ENCODE results near the gene KIAA1671.

DNA sequence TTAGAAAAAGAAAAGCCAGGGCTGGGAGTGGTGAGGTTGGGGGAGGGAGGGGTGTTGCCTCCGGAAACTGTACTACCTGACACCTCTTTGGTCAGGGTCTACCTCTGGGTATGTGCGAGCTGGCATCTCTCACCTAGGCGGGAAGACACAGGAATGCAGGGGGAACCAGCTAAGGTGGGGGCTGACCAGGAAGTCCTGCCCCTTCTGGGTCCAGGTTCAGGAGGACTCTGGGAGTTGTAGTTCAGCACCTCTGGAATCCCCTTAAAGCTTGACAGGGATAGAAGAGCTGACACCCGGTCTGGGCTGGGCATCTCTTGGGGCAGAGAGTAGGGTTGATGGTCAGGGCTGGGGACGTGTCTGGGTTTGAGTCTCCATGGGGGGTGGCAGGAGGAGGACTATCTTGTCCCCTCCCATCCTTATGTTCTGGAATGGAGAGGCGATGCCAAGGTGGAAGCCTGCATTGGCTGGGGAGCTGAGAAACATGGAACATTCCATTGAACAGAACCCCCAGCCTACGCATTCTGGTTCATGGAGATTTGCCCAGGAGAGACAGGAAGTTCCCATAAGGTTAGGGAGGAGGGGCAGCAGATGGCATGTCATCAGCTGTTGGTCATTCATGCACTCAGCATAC lies 2.1 kb upstream of the KIAA1671 start:
- TF ChIP-seq, protein P1, sequence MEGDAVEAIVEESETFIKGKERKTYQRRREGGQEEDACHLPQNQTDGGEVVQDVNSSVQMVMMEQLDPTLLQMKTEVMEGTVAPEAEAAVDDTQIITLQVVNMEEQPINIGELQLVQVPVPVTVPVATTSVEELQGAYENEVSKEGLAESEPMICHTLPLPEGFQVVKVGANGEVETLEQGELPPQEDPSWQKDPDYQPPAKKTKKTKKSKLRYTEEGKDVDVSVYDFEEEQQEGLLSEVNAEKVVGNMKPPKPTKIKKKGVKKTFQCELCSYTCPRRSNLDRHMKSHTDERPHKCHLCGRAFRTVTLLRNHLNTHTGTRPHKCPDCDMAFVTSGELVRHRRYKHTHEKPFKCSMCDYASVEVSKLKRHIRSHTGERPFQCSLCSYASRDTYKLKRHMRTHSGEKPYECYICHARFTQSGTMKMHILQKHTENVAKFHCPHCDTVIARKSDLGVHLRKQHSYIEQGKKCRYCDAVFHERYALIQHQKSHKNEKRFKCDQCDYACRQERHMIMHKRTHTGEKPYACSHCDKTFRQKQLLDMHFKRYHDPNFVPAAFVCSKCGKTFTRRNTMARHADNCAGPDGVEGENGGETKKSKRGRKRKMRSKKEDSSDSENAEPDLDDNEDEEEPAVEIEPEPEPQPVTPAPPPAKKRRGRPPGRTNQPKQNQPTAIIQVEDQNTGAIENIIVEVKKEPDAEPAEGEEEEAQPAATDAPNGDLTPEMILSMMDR (IDR thresholded peaks at IDR 0.05): no peak
- TF ChIP-seq EZH2 (IDR thresholded peaks at IDR 0.05; ENCODE audit: borderline replicate concordance, insufficient read depth, low read depth, low read length, poor library complexity, severe bottlenecking): no peak
